ENCODE results near the gene SCN7A.

DNA sequence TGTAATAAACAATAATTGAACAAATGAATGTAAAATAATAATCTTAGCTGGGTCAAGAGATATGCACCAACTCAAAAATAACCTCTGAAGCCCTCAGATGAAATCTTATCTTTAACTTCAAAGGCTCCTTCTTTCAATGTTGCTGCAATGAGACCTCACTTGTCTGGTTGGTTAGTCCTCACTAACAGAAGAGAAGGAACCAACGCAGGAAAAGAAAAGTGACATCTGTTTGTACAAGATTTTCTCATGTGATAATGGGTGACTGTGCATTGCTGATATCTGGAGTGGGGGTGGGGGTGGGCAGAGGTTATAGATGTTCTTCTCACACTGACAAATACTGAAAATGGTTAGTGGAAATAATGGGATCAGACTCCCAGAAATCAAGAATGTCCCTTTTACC, 2.6 kb downstream of the SCN7A start:
- TF ChIP-seq, protein P1, sequence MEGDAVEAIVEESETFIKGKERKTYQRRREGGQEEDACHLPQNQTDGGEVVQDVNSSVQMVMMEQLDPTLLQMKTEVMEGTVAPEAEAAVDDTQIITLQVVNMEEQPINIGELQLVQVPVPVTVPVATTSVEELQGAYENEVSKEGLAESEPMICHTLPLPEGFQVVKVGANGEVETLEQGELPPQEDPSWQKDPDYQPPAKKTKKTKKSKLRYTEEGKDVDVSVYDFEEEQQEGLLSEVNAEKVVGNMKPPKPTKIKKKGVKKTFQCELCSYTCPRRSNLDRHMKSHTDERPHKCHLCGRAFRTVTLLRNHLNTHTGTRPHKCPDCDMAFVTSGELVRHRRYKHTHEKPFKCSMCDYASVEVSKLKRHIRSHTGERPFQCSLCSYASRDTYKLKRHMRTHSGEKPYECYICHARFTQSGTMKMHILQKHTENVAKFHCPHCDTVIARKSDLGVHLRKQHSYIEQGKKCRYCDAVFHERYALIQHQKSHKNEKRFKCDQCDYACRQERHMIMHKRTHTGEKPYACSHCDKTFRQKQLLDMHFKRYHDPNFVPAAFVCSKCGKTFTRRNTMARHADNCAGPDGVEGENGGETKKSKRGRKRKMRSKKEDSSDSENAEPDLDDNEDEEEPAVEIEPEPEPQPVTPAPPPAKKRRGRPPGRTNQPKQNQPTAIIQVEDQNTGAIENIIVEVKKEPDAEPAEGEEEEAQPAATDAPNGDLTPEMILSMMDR (IDR thresholded peaks at IDR 0.05), result no peak
- no peak for TF ChIP-seq POLR2A (IDR thresholded peaks at IDR 0.05)
